D721Med (cell line): Measurements from ENCODE around the gene PAFAH1B2.

Experiments used
- DNase-seq: peaks from one replicate; pipeline ENCODE4 v3.0.0; 2011; ENCODE audit warnings: low spot score; ENCODE audit not compliant: insufficient read length
- FAIRE-seq: peaks from 2 replicates; lab custom pipeline; 2011; peaks lifted over from hg19 to GRCh38; lab: Jason Lieb, UNC
- TF ChIP-seq, protein P1 (sequence below): IDR thresholded peaks from 2 replicates; pipeline ENCODE4 v1.5.1; 2012; ENCODE audit warnings: mild to moderate bottlenecking, control low read depth; ENCODE audit not compliant: insufficient read depth; ENCODE audit errors: missing control alignments

PAFAH1B2 gene, protein sequence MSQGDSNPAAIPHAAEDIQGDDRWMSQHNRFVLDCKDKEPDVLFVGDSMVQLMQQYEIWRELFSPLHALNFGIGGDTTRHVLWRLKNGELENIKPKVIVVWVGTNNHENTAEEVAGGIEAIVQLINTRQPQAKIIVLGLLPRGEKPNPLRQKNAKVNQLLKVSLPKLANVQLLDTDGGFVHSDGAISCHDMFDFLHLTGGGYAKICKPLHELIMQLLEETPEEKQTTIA

DNA sequence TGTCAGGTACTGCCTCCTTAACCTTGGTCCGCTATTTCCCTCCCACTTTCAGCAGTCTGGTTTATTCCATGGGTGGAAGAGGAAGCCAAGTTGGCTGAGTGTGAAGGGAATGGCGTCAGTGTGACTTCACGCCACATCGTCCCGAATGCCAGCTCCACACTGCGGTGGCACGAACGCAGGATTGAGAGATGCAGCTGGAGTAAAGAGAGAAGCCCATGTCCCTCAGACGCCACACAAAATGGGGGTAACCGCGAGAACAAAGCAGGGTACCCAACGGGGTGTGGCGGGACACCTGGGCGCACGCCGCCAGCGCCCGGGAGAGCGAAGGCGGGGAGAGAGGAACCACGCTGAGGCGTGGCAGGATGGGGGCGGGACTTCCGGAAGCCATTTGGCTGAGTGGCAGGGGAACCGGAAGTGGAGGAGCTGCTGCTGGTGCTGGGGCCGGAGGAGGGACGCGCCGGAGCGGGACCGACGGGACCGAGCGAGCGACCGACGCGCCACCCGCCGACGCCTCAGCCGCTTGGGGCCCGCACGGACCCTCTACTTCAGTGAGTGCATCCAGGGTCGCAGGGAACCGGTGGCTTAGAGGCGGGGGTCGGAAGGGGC, at the start of gene PAFAH1B2:
Gene PAFAH1B2 (plus strand): TSS at position 417 of the 606 bp plus-strand sequence. CDS start 8,161 bp downstream, outside the sequence.
- DNase-seq (peak; percentile 96), FAIRE-seq (no peak)
- TF ChIP-seq, protein P1, sequence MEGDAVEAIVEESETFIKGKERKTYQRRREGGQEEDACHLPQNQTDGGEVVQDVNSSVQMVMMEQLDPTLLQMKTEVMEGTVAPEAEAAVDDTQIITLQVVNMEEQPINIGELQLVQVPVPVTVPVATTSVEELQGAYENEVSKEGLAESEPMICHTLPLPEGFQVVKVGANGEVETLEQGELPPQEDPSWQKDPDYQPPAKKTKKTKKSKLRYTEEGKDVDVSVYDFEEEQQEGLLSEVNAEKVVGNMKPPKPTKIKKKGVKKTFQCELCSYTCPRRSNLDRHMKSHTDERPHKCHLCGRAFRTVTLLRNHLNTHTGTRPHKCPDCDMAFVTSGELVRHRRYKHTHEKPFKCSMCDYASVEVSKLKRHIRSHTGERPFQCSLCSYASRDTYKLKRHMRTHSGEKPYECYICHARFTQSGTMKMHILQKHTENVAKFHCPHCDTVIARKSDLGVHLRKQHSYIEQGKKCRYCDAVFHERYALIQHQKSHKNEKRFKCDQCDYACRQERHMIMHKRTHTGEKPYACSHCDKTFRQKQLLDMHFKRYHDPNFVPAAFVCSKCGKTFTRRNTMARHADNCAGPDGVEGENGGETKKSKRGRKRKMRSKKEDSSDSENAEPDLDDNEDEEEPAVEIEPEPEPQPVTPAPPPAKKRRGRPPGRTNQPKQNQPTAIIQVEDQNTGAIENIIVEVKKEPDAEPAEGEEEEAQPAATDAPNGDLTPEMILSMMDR = no peak

DNA sequence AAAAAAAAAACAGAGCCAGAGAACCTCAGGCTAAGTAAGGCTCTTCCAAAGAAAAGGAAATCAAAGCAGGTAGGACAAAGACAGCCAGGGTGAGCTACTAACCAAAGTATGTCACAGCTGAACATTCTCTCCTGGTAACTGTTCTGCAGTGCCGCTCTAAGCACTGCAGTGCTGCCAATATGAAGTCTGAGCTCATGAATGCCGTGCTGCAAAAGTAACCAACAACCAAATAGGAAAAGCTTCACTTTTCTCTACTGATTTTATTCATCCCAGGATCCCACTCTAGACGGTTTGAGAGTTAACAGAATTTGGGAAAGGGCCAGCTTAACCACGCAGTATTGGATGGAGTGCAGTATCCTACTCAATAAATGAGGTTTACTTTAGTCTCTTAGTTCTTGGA, 49.3 kb upstream of the PAFAH1B2 start:
- no peak for DNase-seq
- FAIRE-seq = no peak
- TF ChIP-seq, protein P1 = no peak

DNA sequence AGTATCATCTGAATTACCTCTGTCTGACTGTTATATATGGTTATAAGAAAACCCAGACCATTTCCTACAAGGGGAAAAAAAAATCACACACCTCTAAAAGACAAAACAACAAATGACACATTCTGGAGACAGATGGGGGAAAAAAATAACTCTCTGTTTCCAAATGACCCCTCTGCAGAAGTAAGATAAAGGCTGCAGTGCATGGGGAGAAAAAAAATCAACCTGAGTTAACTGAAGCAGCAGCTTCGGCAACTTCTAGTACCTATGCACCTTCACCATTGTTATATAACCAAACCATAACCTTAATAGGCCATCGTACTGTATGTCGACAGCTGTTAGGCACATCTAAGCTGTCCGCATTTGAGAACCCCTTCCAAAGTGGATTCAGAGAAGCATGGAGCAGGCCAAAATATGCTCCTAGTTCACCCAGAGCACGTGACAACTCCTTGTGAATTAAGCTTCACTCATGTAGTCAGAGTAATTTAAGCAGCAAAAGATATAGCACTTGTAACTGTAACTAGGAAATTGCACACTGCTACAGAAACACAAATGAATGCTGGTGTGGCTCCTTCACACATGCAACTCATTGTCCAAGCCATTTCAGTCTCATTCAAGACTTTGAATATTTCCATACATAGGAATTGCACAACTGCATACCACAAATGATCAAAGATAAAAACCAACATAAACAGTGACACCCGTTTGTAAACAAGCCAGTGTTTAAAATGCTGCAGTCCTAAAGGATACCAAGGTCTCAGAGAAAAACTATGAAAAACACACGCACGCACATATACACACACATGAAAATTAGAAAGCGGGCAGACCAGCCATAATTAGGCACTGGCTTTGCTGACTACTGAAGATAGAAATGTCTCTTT, 48.6 kb upstream of the PAFAH1B2 start:
- FAIRE-seq (no peak), DNase-seq (no peak)
- TF ChIP-seq, protein P1 = no peak

DNA sequence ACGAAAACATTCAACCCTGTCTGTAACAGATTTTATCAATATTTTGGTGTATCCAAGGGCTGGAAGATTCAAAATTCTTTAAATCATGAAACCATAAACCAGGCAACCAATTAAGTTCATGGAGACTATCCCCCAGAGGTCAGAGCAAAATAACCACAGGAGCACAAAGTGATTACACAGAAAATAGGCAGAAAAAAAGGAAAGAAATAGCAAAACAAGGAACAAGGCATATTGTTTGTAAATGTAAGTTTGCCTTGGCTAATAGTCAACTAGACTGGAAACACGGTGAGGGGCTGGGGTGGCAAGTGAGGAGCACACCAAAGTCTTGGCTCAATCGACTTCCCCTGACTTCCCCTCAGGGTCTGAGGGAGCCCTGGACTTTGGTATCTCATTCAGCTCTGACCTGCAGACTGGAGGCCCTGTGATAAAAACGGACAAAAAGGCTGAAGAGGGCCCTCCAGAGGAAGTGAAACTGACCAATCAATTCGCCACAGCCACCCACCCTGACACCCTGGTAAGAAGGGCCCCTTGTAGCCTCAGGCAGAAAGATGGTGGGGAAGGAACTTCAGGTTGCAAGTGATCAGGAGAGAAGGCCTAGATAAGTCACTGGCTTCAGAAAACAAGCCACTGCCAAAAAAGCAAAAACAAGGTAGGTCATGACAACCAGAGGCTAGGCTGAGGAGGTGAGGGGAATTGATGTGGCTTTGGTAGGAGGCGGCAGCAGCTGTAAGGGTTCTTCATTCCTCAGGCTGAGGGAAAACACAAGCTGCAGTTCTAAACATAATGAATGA, 47.7 kb upstream of the PAFAH1B2 start:
- DNase-seq = no peak
- no peak for FAIRE-seq
- TF ChIP-seq, protein P1 = no peak

DNA sequence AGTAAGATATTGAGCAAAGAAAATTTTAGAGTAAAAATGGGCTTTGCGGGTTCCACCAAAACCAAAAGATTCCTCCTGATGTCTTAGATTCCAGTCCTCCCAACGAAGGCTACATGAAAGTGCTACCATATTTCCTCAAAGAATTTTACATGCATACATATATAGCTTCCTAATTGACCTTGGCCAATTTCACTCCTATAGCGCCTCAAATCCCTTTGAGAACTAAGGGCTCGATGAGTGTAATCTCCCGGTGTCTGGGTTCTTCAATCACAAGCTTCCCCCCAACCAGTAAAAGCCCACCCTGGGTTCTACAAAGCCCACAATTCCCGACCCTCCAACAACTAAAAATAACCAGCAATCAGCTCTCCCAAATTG, 47.1 kb upstream of the PAFAH1B2 start:
- TF ChIP-seq, protein P1 = no peak
- FAIRE-seq = no peak
- no peak for DNase-seq

DNA sequence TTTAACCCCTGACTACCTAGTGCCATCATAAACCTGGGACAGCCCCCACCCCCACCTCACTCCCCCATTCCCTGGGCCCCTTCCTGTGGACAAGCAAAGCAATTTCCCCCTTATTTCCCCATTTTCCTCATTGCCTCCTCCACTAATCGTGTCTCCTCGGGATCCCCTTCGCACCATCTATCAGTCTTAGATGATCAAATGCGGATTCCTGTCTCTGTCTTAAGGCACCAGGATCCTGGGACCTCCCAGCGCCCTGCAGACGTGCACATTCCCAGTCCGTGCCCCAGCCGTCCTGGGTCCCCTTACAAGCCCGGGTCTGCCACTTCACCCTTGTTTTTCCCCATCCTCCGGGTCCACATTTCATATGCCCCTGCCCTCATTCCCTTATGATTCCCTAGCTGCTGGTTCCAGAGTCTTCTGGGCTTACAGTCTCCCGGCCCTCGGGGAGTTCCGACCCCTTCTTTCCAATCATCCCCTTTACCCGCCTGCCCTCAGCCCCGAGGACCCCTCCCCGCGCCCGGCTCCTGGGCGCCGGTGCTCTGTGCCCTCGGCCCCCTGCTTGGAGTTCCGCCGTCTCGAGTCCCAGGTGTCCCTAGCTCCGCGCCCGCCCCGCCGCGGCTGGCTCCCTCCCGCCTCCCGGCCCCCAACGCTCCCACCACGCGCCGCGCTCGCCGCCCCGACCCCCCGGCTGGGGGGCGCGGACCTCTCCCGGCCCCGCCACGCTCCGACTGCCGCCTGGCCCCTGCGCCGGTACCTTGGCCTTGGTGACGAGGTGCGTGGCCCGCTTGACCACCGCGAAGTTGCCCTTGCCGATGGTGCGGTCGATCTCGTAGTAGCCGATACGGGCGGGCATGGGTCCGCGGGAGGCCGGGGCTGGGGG, 46.5 kb upstream of the PAFAH1B2 start:
- DNase-seq (no peak), FAIRE-seq (no peak)
- TF ChIP-seq, protein P1 = no peak
